Measurements from ENCODE around the gene SNX5. TPM values are rescaled to one million over a fixed set of nuclear protein-coding genes. Genes with fewer than 3 reads are reported as not detected.

The SNX5 gene
- total RNA-seq, 4 donors from 2014 or later = 79.8 to 128 (median 100) TPM

GRCh38 chr20:17914957-17915356, 53.6 kb downstream of the SNX5 start:
- no peaks in the 10 kb centered on the region for H3K36me3 ChIP-seq
- no peak for DNase-seq (ENCODE audit: low spot score in 2 of 2)
- TF ChIP-seq EP300 (IDR thresholded peaks at IDR 0.05) (no peak), POLR2A (IDR thresholded peaks at IDR 0.05) (no peak), CTCF (IDR thresholded peaks at IDR 0.05) (no peak)
- peaks cover 0 to 18% (median 2%) of the 10 kb centered on the region in 4 donors for H3K4me1 ChIP-seq
- H3K4me3 ChIP-seq = no peak overlapping the region
- 85 to 94% methylated on average over 4 of the region's 4 CpGs for WGBS, 2 donors
- H3K27me3 ChIP-seq = no peaks in the 10 kb centered on the region
- no peak overlapping the region for H3K27ac ChIP-seq
- H3K9me3 ChIP-seq = no peaks in the 10 kb centered on the region

- whole genome bisulfite sequencing, 2 donors = 59 to 63% methylated on average over 2 of the region's 2 CpGs
- Histone ChIP-seq H3K4me3 (no peak overlapping the region), H3K36me3 (no peaks in the 10 kb centered on the region), H3K27ac (no peak overlapping the region), H3K27me3 (no peaks in the 10 kb centered on the region), H3K9me3 (no peaks in the 10 kb centered on the region), H3K4me1 (peaks cover 0 to 24% (median 2%) of the 10 kb centered on the region in 4 donors)
- TF ChIP-seq CTCF (IDR thresholded peaks at IDR 0.05) = no peak
- no peak for TF ChIP-seq EP300 (IDR thresholded peaks at IDR 0.05)
- TF ChIP-seq POLR2A (IDR thresholded peaks at IDR 0.05) = no peak
- no peak for DNase-seq (ENCODE audit: low spot score in 2 of 2)
Measured at GRCh38 chr20:17912916-17913315, 55.7 kb downstream of the SNX5 start.

GRCh38 chr20:17911927-17912326, 56.7 kb downstream of the SNX5 start:
- Histone ChIP-seq H3K9me3 (no peaks in the 10 kb centered on the region), H3K4me3 (no peak overlapping the region), H3K36me3 (no peaks in the 10 kb centered on the region), H3K27me3 (no peaks in the 10 kb centered on the region), H3K4me1 (peaks cover 0 to 24% (median 2%) of the 10 kb centered on the region in 4 donors), H3K27ac (no peak overlapping the region)
- no peak for DNase-seq (ENCODE audit: low spot score in 2 of 2)
- WGBS, 2 donors = 82 to 95% methylated on average over 4 of the region's 4 CpGs
- TF ChIP-seq EP300 (IDR thresholded peaks at IDR 0.05) (no peak), CTCF (IDR thresholded peaks at IDR 0.05) (no peak), POLR2A (IDR thresholded peaks at IDR 0.05) (no peak)

- H3K27ac ChIP-seq = peak overlapping the region in 2 of 4 donors; percentile 74 to 79
- 18 to 24% methylated on average over 6 of the region's 6 CpGs for WGBS, 2 donors
- H3K27me3 ChIP-seq = no peaks in the 10 kb centered on the region
Measured at GRCh38 chr20:17910828-17911294, 57.7 kb downstream of the SNX5 start.

GRCh38 chr20:17909869-17910321, 58.7 kb downstream of the SNX5 start:
- H3K4me3 ChIP-seq = no peak overlapping the region
- no peaks in the 10 kb centered on the region for H3K27me3 ChIP-seq
- TF ChIP-seq EP300 (IDR thresholded peaks at IDR 0.05) (no peak), POLR2A (IDR thresholded peaks at IDR 0.05) (no peak)
- no peaks in the 10 kb centered on the region for H3K36me3 ChIP-seq
- no peaks in the 10 kb centered on the region for H3K9me3 ChIP-seq
- H3K4me1 ChIP-seq = peaks cover 0 to 24% (median 2%) of the 10 kb centered on the region in 4 donors
- DNase-seq (ENCODE audit: low spot score in 2 of 2) = no peak
- WGBS, 2 donors = 43 to 45% methylated on average over 4 of the region's 4 CpGs
- peak overlapping the region in 2 of 4 donors; percentile 74 to 79 for H3K27ac ChIP-seq

More at GRCh38 chr20:17910828-17911294, 57.7 kb downstream of the SNX5 start:
- no peaks in the 10 kb centered on the region for H3K9me3 ChIP-seq
- peak in 1 of 2 donors; percentile 76 for DNase-seq (ENCODE audit: low spot score in 2 of 2)
- H3K36me3 ChIP-seq = no peaks in the 10 kb centered on the region
- TF ChIP-seq EP300 (IDR thresholded peaks at IDR 0.05) = peak in 1 of 2 donors; percentile 62
- no peak for TF ChIP-seq POLR2A (IDR thresholded peaks at IDR 0.05)
- no peak overlapping the region for H3K4me3 ChIP-seq
- H3K4me1 ChIP-seq = peaks cover 0 to 24% (median 2%) of the 10 kb centered on the region in 4 donors

- 91% methylated on average over 7 of the region's 7 CpGs for WGBS, 2 donors
- Histone ChIP-seq H3K4me3 (no peak overlapping the region), H3K4me1 (peaks cover 0 to 12% (median 0%) of the 10 kb centered on the region in 4 donors), H3K27me3 (no peaks in the 10 kb centered on the region), H3K9me3 (no peaks in the 10 kb centered on the region), H3K36me3 (no peaks in the 10 kb centered on the region), H3K27ac (no peak overlapping the region)
- no peak for DNase-seq (ENCODE audit: low spot score in 2 of 2)
- no peak for TF ChIP-seq EP300 (IDR thresholded peaks at IDR 0.05)
- TF ChIP-seq POLR2A (IDR thresholded peaks at IDR 0.05) = no peak
- no peak for TF ChIP-seq CTCF (IDR thresholded peaks at IDR 0.05)
Measured at GRCh38 chr20:17905544-17905943, 63.0 kb downstream of the SNX5 start.

All from tibial nerve (tissue), 4 donors.